Kidney epithelial cell (primary cell): ENCODE data around the gene DPYD. TPM values are rescaled to one million over a fixed set of nuclear protein-coding genes. Genes with fewer than 3 reads are reported as not detected.

ENCODE experiments used
- DNase-seq: peaks from one replicate; pipeline ENCODE4 v3.0.0-alpha.2; 2010; ENCODE audit warnings: low read depth
- H3K27me3 ChIP-seq: 2 replicates; pipeline ENCODE4 v1.6.0; 2011; ENCODE audit warnings: low read length; ENCODE audit not compliant: control insufficient read depth, insufficient read depth
- H3K36me3 ChIP-seq: 2 replicates; pipeline ENCODE4 v1.5.1; 2011; ENCODE audit warnings: low read length; ENCODE audit not compliant: control insufficient read depth, insufficient read depth
- H3K4me3 ChIP-seq: 2 replicates; pipeline ENCODE4 v1.5.1; 2011; ENCODE audit warnings: low read depth, mild to moderate bottlenecking, control low read depth, low read length
- CTCF ChIP-seq: IDR thresholded peaks from 2 replicates; pipeline ENCODE4 v1.5.1; 2011; ENCODE audit warnings: mild to moderate bottlenecking, moderate library complexity, low read length, control low read depth, inconsistent platforms; ENCODE audit not compliant: insufficient read depth, poor library complexity, severe bottlenecking
- total RNA-seq: library from RNA; depleted of rRNA; stranded (reverse); fragments of >200 nt; gene quantifications from 2 replicates; pipeline ENCODE4 v1.2.3, GENCODE V29; 2015

Gene DPYD
- total RNA-seq, 1 donor from 2014 or later = 1.6 TPM

GRCh38 chr1:97159342-97159741, 761.5 kb downstream of the DPYD start:
- H3K4me3 ChIP-seq = no peak overlapping the region
- no peak for DNase-seq
- no peaks in the 10 kb centered on the region for H3K36me3 ChIP-seq
- no peak for TF ChIP-seq CTCF
- H3K27me3 ChIP-seq = no peaks in the 10 kb centered on the region

- Histone ChIP-seq H3K4me3 (no peak overlapping the region), H3K36me3 (no peaks in the 10 kb centered on the region), H3K27me3 (no peaks in the 10 kb centered on the region)
- no peak for TF ChIP-seq CTCF
- DNase-seq = no peak
These were observed 762.1 kb downstream of the DPYD start for GRCh38 chr1:97158691-97159096.

DNA sequence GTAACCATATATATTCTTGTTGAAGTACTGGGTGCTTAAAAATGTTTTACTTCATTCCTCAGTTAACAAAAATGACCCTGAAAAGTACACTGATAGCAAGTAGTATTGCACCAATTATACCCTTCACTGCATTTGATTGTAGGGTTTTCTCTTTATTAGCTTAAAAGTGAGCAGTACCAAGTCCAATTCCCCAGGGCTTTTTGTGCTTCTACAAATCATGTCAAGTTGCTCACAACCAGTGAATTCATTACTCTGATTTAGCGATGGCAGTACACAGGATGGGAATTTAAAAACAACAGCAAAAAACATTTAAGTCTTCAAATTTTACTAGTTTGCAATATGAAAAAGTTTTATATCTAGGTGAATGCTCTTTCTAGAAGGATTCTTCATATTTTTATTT, 762.8 kb downstream of the DPYD start:
- no peak overlapping the region for H3K4me3 ChIP-seq
- no peaks in the 10 kb centered on the region for H3K36me3 ChIP-seq
- H3K27me3 ChIP-seq = no peaks in the 10 kb centered on the region
- no peak for TF ChIP-seq CTCF
- DNase-seq = no peak

GRCh38 chr1:97151651-97152050, 769.2 kb downstream of the DPYD start:
- no peaks in the 10 kb centered on the region for H3K36me3 ChIP-seq
- no peak for DNase-seq
- no peak for TF ChIP-seq CTCF
- no peaks in the 10 kb centered on the region for H3K27me3 ChIP-seq
- H3K4me3 ChIP-seq = no peak overlapping the region

- H3K36me3 ChIP-seq = no peaks in the 10 kb centered on the region
- no peak for TF ChIP-seq CTCF
- no peaks in the 10 kb centered on the region for H3K27me3 ChIP-seq
- H3K4me3 ChIP-seq = no peak overlapping the region
- no peak for DNase-seq
These were observed 775.4 kb downstream of the DPYD start for GRCh38 chr1:97145321-97145956.

DNA sequence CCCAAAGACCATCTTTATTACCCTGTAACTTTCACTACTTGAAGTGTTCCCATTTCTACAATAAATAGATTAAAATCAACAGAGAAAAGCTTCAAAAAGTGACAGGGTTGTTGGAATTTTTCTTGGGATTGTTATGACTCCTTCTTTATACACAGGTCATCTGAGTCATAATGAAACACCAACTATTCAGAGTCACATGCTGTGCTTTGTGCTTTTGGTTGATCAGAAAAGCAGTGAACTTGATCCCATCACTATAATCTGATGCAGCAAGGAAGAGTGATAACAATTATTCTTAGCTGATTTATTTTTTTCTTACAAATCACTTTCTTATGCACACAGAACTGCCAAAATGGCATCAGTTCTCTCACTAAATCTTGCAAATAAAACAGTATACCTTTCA, 776.3 kb downstream of the DPYD start:
- Histone ChIP-seq H3K36me3 (no peaks in the 10 kb centered on the region), H3K4me3 (no peak overlapping the region), H3K27me3 (no peaks in the 10 kb centered on the region)
- no peak for TF ChIP-seq CTCF
- DNase-seq = peak; percentile 59
